Stimulated activated CD8-positive, alpha-beta memory T cell treated with anti-CD3 and anti-CD28 coated beads, Interleukin-7, amount 100 ng/mL, for 24 hours (primary cell): Measurements from ENCODE around the gene OLFM1.
"Not testable (repeated sequence)": the region's sequence is repeated elsewhere in the genome, so short reads cannot be mapped to it uniquely, and the experiment has no call there.

Experiments
- DNase-seq: peaks from one replicate; pipeline ENCODE4 v3.0.0-alpha.2; 2020; ENCODE audit warnings: low read depth

The OLFM1 gene

DNA sequence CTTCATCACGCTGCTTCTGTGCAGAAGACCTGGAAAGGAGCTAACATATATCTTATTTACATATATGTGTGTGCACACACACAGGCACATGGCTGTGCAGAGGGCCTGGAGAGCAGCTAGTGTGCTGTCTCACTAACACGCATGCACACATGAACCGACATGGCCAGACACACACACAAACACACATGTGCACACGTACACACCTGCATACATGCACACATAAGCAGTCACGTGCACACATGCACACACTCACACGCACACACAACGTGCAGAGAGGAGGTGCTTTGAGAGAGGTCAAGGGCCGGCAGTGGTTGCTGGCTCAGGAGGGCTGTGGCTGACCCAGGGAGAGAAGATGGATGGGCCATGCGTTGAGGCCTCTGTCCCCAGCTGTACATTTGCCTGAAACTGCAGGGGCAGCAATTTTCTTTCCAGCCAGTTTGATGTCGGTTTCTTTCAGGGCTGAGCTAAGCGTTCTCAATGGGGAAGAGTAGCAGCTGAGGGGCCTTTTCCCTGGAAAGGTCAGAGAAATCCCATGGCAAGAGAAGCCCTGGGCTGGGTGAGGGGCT, 66.7 kb downstream of the OLFM1 start:
- DNase-seq, result no peak

DNA sequence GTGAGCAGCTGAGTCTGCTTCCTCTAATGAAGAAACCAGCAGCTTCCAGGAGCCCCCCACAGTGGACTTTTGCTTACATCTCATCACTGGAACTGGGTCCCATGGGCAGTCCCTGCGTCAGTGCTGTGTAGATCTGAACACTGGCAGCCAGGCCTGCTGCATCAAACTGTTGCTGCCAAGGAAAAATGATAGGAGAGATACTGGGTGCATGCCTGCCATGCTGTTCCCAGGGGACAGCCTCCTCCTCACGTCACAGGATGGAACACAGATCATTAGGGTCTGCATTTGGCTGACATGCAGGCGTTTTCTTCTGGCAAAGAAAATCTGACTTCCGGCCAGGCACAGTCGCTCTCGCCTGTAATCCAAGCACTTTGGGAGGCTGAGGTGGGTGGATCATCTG, 67.9 kb downstream of the OLFM1 start:
- DNase-seq, result no peak

DNA sequence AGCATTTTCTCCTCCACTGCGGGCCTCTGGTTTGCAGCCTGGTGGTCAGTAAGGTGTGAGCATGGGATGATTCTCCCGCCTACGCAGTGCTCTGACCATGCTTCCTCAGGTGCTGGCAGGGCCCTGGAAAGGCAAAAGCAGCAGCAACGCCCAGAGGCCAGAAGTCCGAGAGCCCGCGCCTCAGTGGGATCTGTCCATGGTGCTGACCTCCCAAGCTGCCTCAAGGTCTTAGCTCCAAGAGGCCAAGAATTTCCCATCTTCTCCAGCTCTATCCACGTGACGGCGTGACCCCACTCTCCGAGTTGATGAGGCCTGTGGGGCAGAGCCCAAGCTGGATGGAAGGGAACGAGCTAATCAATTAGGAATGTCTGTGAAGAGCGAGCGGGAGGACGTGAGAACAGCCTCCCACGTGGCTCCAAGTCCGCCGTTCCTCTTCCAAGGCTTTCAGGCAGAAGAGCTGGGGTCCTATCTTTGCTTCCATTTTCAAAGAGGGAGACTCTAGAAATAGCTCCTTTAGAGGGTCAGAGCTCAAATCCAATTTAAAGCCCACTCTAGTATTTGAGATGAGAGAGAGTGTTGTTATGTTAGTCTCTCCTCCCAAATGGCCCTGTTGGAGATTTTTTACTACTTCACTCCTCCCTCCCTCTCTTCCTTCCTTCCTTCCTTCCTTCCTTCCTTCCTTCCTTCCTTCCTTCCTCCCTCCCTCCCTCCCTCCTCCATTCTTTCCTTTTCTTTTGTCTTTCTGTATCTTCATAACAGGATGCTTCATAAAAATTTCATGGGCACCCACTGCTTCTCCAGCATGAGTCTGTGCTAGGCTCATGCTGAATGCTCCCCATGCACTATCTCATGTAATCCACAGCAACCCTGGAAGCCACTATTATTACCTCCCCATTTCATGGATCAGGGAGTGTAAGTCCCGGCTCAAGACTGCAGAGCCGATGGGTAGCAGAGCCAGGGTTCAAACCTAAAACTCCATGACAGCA, 69.3 kb downstream of the OLFM1 start:
- no peak for DNase-seq

DNA sequence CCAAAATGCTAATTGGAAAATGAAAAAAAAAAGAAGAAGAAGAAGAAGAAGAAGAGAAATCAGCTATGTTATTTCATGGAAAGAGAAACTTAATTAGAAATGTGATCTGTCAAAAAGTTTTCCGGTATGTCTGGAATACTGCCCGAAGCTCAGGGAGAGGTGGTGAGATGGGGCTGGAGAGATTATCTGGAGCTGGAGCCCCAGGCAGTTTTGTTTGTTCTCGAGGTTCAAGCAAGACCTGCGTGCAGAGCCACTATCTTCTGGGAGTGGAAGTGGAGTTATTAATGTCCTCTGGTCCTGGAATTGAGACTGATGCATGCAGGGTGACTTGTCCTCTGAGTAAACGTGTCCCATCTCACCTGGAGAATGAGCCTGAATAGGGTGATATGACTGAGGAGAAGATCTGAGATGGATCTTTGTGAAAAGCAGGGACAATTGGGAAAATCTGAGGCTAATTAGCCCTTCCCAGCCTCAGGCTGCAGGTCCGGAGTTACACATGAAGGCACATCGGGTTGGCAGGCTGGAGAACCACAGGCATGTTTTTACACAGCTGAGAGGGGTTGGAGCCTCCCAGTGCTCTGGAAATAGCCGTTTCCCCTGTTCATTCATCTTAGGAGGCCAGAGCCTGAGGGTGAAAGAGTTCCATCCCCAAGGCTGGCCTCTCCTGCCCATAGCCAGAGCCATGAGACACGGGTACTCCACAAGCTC, 70.5 kb downstream of the OLFM1 start:
- DNase-seq, result no peak

DNA sequence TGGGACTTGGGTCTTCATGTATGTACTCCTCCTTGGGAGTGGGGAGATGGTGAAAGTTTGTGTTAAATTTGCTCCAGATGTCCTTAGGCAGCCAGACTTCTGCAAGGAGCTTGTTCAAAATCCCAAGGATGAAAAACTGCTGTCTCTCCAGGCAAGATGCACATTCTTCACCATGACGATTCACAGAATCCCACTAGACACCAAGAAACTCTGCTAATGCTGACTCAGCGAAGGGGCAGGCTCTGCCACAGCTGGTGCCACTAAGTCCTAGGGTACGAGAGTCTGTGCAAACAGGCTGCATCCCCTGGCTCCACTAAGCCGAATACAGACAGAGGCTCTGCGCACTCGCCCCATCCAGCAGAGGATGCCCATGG, 71.1 kb downstream of the OLFM1 start:
- DNase-seq, result no peak

DNA sequence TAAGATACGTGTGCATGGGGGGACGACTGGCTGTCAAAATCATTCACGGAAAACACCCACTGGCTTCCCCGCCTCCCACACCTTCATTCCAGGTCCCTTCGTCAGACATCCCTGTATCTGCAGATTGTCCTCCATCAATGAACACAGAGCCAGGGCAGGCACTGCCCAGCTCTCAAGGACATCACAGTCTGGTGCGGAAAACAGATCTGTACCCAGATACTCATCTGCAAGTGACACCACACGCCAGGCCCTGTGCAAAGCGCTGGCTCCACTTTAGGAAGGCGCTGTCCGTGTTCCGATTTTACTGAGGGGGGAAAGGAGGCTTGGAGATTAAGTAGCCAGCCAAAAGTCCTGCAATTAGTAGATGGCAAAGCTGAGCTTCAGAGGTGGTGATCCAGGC, 72.3 kb downstream of the OLFM1 start:
- no peak for DNase-seq

DNA sequence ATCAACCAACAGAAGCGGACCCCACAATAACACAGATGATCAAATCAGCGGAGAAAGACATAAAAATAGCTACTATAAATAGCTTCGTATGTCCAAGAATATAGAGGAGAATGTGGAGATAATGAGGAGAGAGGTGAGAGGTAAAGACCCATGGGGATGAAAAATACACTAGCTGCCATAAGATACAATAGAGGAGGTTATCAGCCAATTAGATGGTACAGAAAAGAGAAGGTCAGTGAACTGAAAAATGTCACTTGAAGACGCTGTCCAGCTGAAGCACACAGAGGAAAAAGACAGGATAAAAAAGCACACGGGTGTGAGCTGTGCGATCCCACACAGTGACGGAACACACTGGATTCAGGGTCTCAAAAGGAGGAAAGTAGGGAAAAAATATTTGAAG, 73.4 kb downstream of the OLFM1 start:
- no peak for DNase-seq

DNA sequence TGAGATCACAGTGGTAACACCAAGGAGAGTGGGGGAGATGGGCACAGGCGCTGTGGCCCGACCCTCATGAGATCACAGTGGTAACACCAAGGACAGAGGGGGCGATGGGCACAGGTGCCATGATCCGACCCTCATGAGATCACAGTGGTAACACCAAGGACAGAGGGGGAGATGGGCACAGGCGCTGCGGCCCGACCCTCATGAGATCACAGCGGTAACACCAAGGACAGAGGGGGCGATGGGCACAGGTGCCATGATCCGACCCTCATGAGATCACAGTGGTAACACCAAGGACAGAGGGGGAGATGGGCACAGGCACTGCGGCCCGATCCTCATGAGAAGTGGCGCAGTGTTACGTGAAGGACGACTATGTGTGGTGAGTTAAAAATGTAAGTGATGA, 75.1 kb downstream of the OLFM1 start:
- not testable (repeated sequence) for DNase-seq

DNA sequence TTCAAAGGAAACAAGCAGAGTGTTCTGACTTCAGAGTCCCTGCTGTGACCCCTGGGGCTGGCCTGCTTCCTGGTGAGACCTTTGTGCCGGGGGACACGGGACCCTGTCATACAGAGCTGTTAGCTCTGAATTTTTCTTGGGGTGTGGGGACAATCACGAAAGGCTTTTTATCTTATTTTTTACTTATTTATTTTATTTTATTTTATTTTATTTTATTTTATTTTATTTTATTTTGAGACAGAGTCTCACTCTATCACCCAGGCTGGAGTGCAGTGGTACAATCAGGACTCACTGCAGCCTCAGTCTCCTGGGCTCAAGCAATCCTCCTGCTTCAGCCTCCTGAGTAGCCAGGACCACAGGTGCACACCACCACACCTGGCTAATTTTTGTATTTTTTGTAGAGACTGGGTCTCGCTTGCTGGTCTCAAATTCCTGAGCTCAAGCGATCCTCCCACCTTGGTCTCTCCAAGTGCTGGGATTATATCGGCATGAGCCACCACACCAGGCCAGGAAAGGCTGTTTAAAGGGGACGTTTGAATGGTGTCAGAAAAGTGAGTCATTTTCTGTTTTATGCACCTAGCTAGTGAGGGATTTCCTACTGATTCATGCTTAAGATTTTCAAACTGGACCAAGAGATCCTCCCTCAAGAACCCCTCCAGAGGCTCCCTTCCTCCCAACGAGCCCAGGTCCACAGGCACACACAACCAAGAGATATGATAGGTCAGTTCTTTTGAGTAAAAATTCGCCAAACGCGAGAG, 75.7 kb downstream of the OLFM1 start:
- DNase-seq, result no peak

DNA sequence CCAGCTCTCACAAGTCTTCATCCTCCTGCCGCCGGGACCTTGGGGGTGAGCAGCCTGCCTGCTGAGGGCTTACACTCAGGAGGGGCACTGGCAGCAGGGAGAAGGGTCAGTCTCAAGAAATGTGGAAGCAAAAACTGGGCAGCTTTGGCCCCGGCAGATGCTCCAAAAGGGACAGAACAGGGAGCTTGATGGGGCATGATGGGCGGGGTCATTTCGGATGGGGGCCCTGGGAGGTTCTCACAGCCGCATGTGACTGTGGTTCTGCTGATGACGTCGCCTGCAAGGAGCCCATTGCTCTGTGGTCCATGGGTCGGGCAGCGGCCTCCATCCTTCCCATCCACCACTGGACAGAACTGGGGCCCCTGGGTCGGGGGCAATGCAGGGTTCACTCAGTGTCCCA, 76.6 kb downstream of the OLFM1 start:
- DNase-seq, result no peak

DNA sequence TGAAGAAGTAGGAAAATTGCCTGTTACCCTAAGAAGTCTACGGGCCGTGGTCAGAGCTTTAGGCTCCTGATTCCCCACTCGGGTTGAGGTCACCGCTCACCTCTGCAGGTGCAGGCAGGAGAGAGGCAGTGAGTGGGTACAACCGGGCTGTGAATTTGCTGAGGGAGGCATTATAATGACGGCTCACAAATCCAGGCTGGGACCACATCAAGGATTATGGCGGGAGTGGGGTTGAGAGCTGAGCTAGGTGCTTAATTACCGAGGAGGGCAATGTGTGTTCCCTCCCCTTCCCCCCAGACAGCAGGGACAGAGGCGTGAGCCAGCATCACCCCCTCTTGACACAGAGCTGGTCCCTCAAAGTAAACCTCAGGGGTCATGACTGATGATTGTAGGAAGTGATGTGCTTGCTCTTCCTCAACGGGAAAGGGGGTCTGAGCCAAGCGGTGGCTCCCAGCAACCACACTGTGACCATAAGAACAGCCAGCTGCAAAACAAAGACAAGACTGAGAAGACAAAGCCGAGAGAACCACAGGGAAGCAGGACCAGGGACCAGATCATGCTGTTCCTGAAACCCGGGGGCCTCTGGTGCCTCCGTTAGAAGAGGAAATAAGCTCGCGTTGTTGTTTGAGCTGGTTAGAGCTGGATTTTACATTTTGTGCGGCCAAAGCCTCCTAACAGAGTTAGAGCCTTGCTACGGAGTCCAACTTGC, 77.7 kb downstream of the OLFM1 start:
- DNase-seq, result no peak

DNA sequence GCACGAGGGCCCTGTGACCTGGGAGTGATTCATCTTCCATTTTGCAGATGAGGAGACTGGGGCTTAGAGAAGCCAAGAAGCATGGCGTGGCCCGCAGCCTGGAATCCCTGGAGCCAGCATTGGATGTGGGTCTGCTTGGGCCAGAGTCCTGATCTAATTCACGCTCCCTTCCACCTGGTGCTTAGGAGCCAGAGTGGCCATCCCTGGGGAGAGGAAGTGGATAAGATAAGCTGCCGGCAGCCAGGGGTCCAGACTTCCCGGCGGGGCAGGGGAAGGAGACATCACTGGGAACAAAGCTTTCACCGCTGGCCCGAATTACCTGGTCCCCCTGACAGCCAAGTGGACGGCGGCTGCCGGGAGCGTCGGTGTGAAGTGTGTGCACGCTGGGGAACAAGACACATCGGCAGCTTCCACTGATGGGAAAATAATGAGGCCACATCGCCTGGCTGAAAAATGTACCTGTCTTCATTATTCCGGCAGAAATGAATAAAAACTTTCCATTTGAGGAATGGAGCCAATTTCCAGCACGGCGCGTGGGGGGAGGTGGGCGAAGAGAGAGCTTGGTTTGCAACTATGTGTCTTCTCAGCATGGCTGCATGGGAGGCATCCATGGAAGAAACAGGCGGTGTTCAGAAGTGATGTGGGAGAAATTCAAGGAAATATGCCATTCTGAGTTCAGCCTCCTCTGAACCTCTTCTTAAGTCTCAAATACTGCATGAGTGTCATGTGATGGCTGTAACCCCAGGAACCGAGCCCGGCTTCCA, 78.5 kb downstream of the OLFM1 start:
- DNase-seq, result no peak

DNA sequence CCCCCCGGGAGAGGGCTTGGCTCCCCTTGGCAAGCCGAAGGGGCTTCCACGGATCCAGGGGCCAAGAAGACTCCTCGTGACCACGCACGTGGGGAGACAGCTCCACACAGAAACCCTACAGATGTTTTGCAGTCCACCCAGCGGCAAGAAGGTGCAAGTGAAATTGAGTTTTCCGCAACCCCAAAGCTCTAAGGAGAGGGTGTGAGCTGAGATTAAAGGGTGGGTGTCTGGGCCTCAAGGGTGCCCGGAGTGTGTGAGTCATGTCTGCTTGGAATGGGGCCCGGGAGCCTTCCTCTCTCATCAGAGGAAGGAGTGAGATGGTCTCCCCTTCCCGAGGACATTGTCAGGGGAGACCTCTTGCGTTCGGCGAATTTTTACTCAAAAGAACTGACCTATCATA, 79.1 kb downstream of the OLFM1 start:
- DNase-seq, result no peak

DNA sequence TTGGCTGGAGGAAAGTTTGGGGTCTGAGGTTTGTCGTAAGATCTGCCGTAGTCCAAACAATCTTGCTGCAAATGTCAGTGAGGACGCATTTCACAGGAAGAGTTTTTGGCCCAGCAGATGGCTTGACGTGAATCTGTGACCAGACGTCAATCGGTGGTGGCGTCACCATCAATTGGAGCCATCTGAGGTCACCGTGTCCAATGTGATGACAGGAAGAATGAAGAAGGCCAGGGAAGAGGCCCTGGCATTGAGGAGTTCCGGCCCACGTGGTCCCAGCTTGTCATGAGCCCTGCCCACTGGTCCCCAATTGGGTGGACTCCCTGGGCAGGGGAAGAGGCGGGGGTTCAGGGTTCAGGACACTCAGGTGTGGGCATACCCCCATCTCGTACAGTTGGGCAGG, 79.9 kb downstream of the OLFM1 start:
- no peak for DNase-seq

DNA sequence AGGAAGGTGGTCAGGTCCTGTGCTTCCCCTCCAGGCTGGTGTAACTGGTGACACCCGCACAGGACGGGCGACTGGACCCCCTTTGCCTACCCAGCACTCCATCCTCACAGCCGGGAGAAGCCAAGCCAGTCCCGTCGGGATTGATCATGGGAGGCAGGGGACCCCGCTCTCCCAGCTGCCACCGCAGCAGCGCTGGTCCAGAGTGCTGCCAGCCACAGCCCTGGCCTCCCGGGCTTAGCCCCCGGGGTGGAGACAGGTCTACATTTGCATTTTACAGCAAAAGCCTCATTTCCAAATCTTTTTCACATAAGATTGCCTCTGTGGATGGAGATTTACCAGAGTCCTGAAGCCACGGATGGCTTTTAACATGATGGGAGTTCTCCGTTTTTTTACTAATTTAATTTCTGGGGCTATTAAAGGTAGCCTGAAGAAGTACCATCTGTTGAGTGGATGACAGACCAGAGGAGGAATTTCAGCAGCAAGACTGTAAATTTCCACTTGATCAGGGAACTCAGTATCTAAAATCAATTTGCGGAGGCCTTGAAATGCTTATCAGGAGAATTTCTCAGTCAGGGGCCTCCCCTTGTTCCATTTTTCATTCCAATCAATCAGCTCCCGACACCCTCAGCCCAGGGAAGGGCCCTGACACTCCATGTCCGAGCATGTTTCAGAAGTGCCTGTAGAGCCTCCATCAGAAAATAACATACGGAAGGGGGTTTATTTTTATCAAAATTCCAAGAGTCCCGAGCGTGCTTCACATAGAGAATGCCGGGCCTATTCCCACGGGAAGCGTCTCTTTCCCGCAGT, 80.6 kb downstream of the OLFM1 start:
- no peak for DNase-seq

DNA sequence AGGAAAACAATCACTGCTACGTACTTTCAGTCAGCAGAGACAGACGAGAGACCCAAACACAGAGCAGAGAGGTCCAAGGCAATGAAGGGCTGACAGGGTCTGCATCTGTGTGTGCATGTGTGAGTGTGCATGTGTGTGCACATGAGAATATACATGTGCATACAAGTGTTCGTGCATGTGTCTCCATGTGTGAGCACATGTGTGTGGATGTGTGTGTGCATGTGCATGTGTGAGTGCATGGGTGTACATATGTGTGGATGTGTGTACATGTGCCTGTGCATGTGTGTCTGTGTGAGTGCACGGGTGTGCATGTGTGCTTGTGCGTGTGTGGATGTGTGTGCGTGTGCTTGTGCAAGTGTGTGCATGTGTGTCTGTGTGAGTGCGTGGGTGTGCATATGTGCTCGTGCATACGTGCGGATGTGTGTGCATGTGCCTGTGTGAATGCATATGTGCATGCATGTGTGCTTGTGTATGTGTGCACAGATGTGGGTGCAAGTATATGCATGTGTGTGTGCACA, 82.3 kb downstream of the OLFM1 start:
- no peak for DNase-seq

DNA sequence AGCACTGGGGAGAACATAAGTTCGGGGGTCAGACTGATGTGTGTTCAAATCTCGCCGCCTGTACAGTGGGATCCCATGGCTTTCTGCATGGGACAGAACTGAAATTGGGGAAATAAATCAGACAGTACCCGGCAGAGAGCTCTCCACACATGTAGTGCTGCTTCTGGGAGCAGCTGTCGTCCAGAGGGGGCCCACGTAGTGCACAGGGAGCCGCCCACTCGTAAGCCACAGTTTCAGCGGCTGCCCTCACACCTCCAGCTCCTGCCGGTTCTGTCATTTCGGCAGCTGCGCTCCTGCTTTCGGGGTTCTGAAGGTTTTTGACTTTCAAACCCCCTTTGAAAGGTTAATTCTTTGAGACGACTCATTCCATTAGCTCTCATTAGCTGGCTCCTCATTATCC, 83.1 kb downstream of the OLFM1 start:
- DNase-seq, result no peak
